ENCODE results near the gene WNT3A.

DNA sequence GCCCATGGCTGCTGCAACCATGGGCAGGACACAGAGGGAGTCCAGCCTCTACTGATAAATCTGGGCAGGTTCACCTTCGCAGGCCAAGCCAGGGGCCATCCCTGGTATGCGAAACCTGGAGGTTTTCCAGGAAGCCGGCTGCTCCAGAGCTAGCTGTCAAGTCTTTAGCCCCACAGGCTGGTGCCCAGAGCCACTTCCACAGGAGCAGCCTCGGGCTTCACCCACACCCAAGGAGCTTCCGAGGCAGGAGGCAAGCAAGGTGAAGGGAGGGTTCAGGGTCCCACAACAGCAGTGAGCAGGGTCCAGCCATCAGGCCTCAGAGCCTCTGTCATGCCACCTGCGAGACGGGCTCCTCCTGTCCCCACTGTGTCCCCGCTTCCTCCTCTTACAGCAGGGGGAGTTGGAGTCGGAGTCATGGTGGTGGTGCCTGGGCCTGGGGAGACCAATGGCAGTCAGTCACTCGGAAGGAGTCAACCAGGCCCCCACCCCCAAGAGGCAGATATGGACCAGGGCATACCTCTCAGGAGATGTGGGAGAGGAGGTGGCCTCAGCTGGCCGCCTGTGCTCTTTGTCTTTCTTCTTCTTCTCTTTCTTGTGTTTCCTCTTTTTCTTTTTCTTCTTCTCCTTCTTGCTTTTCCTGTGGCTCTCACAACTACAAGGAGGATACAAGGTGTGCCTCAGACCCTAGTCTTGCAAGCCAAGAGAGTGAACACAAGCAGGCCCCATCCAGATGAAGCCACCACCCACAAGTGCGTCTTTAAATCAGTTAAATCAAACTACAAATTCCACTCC is 94.2 kb downstream of the WNT3A start:
- TF ChIP-seq CTCF (conservative IDR thresholded peaks at IDR 0.05; ENCODE audit: low read depth in 2 of 2) = no peak
- no peak for TF ChIP-seq POLR2AphosphoS5 (IDR thresholded peaks at IDR 0.05; ENCODE audit: low read depth)

All from GM23338 (cell line).